Skeletal muscle tissue (tissue), 4 donors: ENCODE data around the gene SYNE4. TPM values are rescaled to one million over a fixed set of nuclear protein-coding genes. Genes with fewer than 3 reads are reported as not detected.

ENCODE experiments used
- H3K27ac ChIP-seq: one replicate; pipeline ENCODE4 v1.7.0; 2013; ENCODE audit warnings: mild to moderate bottlenecking, low read depth, low read length, inconsistent platforms
- H3K27me3 ChIP-seq, 3 donors: one replicate each; pipeline ENCODE4 v1.7.0; 2013; ENCODE audit warnings: low read length in 3 of 3; ENCODE audit not compliant: control insufficient read depth in 3 of 3, insufficient read depth in 3 of 3
- H3K36me3 ChIP-seq, 3 donors: one replicate each; pipeline ENCODE4 v1.7.0; 2013; ENCODE audit warnings: low read length in 3 of 3; ENCODE audit not compliant: control insufficient read depth in 3 of 3, insufficient read depth in 3 of 3
- H3K4me1 ChIP-seq, 3 donors: one replicate each; pipeline ENCODE4 v1.7.0; 2013; ENCODE audit warnings: low read length in 3 of 3, mild to moderate bottlenecking in 3 of 3; ENCODE audit not compliant: control insufficient read depth in 3 of 3, insufficient read depth in 3 of 3
- H3K4me3 ChIP-seq, 3 donors: one replicate each; pipeline ENCODE4 v1.7.0; 2013; ENCODE audit warnings: low read length in 3 of 3
- H3K9ac ChIP-seq, 3 donors: one replicate each; pipeline ENCODE4 v1.7.0; 2013; ENCODE audit warnings: low read length in 3 of 3, mild to moderate bottlenecking in 3 of 3, moderate library complexity in 2 of 3, low read depth in 1 of 3
- H3K9me3 ChIP-seq, 3 donors: one replicate each; pipeline ENCODE4 v1.7.0; 2013; ENCODE audit warnings: low read length in 3 of 3; ENCODE audit not compliant: control insufficient read depth in 3 of 3
- total RNA-seq: library from RNA; depleted of rRNA; stranded (reverse); fragments of >200 nt; gene quantifications from one replicate; pipeline ENCODE4 v1.2.3, GENCODE V29; 2014
- donor health status: Osteomylitis.

Gene SYNE4
- total RNA-seq, 1 donor from 2014 or later, result not detected

DNA sequence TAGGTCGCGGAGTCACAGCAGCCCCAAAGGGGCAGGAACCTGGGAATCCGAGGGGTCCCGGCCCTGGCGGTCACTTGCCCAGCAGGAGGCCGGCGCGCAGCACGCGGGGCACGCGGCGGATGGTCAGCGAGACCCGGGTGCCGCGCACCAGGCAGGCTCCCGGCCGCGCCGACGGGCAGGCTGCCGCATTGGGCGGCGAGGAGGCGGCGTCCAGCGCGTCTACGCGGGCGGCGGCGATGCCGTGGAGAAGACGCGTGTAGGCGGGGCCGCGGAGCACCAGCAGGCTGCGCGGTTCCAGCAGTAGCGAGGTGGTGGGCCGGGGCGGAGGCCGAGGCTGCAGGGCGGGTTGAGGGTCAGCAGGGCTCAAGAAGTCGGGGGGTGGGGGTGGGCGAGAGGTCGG, 607 bp upstream of the SYNE4 start:
- Histone ChIP-seq H3K27me3 (peaks cover 0 to 12% (median 10%) of the 10 kb centered on the region in 3 donors), H3K36me3 (peaks cover 0 to 3% (median 0%) of the 10 kb centered on the region in 3 donors), H3K27ac (no peak overlapping the region), H3K9me3 (no peaks in the 10 kb centered on the region), H3K9ac (peak overlapping the region in 1 of 3 donors; percentile 64), H3K4me3 (peak overlapping the region; percentile 35 to 50 (median 49)), H3K4me1 (peaks cover 18 to 22% (median 20%) of the 10 kb centered on the region in 3 donors)

- Histone ChIP-seq H3K4me3 (no peak overlapping the region), H3K9me3 (no peaks in the 10 kb centered on the region), H3K27ac (no peak overlapping the region), H3K36me3 (peaks cover 0 to 4% (median 3%) of the 10 kb centered on the region in 3 donors), H3K9ac (no peak overlapping the region), H3K4me1 (peaks cover 11% of the 10 kb centered on the region in 3 donors), H3K27me3 (peaks cover 0 to 12% (median 10%) of the 10 kb centered on the region in 3 donors)
Observed at GRCh38 chr19:36006955-36007354, 1.7 kb downstream of the SYNE4 start.

DNA sequence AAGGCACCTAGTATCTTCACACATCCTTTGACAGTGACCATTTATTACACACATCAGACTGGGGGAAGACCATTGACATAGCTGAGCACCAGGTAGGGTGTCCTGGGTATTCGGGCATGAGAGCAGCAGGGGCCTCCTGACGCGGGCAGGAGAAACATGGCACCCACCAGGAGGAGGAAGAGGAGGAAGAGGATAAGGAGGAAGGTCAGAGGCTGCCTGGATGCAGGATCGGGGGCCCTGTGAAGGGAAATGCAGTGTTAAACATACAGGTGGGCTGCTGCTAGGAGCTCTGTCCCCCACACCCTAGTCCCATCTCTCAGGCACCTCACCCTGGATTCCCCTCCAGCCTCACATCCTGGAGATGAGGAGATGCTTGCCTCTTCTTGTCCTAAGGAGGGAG, 5.3 kb downstream of the SYNE4 start:
- H3K4me1 ChIP-seq, result peaks cover 2 to 6% (median 2%) of the 10 kb centered on the region in 3 donors
- no peaks in the 10 kb centered on the region for H3K27me3 ChIP-seq
- H3K36me3 ChIP-seq, result peaks cover 4 to 9% (median 7%) of the 10 kb centered on the region in 3 donors
- H3K4me3 ChIP-seq, result no peak overlapping the region
- no peak overlapping the region for H3K27ac ChIP-seq
- H3K9ac ChIP-seq, result no peak overlapping the region
- H3K9me3 ChIP-seq, result no peaks in the 10 kb centered on the region

- Histone ChIP-seq H3K9me3 (no peaks in the 10 kb centered on the region), H3K36me3 (peaks cover 4 to 11% (median 10%) of the 10 kb centered on the region in 3 donors), H3K27ac (no peak overlapping the region), H3K9ac (no peak overlapping the region), H3K4me3 (no peak overlapping the region), H3K27me3 (no peaks in the 10 kb centered on the region), H3K4me1 (peaks cover 4 to 10% (median 5%) of the 10 kb centered on the region in 3 donors)
Observed at GRCh38 chr19:36001605-36002004, 7.0 kb downstream of the SYNE4 start.

DNA sequence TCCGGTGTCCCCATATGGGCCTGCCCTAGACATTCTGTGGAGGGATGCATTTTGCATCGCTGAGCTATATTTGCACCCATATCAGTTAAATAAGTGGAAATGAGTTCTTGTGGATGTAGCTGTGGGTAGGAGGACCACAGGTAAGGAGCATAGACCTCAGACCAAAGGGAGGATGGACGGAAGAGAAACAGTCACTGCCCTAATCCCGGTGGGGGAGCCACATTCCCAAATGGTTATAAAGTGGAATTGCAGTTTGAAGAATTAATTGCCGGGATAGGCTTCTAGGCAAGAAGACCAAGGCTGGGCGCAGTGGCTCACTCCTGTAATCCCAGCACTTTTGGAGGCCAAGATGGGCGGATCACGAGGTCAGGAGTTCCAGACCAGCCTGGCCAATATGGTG, 11.8 kb downstream of the SYNE4 start:
- H3K9ac ChIP-seq, result peak overlapping the region; percentile 25 to 92 (median 92)
- no peaks in the 10 kb centered on the region for H3K9me3 ChIP-seq
- H3K36me3 ChIP-seq, result peaks cover 0 to 11% (median 7%) of the 10 kb centered on the region in 3 donors
- no peaks in the 10 kb centered on the region for H3K27me3 ChIP-seq
- H3K4me3 ChIP-seq, result peak overlapping the region in 1 of 3 donors; percentile 93
- peaks cover 20 to 31% (median 22%) of the 10 kb centered on the region in 3 donors for H3K4me1 ChIP-seq
- H3K27ac ChIP-seq, result peak overlapping the region; percentile 70

DNA sequence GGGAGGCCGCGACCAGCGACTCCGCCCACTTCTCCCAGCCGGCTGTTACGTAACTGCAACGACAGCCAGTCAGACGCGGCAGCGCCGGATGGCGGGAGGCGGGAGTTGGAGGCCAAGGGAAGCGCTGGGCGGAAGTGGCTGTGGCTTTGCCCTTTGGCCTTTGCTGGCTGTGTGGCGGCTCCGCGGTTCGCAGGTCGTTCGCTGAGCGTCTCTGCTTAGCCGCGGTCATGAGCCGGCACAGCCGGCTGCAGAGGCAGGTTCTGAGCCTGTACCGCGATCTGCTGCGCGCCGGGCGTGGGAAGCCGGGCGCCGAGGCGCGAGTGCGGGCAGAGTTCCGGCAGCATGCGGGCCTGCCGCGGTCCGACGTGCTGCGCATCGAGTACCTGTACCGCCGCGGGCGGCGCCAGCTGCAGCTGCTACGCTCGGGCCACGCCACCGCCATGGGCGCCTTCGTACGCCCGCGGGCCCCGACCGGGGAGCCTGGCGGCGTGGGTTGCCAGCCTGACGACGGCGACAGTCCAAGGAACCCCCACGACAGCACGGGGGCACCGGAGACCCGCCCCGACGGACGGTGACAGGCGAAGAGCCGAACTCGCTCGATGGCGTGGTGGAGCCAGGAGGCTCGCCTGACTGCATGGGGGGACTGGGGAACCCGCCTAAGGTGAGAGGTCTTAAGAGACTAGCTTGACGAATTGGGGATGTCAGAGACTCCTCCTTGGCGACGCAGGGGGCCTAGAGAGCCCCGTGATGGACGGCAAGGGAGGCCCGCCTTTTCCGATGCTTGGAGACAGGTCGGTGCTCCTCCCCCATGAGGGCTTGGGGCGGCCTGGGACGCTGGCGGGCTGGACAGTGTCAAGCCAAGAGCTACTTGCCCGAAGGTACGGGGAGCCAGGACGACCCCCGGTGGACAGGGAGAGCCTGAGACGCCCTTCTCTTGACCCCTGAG, 13.3 kb downstream of the SYNE4 start, which contains the start of gene SDHAF1:
Gene SDHAF1, plus strand, starts transcription at position 141 of the 946 bp plus-strand sequence. Its CDS starts 87 bp downstream, at position 228.
- Histone ChIP-seq H3K9ac (peak within 1 kb of the TSS; percentile 92 to 95 (median 92)), H3K27ac (peak within 1 kb of the TSS; percentile 70), H3K9me3 (no peaks in the 10 kb centered on the region), H3K4me3 (peak within 1 kb of the TSS; percentile 93 to 96 (median 95)), H3K36me3 (peaks cover 0 to 11% (median 1%) of the 10 kb centered on the region in 3 donors), H3K4me1 (peaks cover 20 to 31% (median 22%) of the 10 kb centered on the region in 3 donors), H3K27me3 (no peaks in the 10 kb centered on the region)

DNA sequence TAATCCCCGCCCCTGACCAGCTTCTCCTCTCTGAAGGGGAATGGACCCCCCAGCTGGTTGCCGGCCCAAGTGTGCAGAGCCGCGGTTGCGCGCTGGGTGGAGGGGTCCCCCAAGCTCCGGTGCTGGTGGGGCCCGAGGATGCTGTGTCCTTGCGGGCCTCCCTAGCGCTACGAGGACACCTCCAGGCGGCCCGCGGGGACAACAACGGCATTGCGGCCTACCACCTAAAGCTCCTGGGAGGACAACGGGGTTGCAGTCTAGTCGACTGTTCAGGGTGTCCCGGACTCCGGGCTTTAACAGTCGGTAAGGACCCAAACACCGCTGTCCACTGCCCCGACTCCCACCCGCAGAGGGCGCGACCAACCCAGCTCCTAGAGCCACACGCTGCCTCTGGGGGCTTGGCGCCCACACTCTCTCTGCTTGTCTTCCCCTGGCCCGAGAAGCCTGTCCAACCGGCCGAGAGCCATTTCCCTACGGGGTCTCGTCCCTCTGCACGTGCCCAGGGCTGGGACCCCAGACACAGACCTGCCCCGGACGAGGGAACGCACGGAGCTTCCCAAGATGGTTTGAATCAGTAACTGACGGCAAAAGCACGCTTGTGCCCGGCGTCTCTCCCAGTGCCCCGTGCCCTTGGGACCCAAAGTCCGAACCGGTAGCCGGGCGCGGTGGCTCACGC, 14.6 kb downstream of the SYNE4 start:
- H3K27ac ChIP-seq, result no peak overlapping the region

DNA sequence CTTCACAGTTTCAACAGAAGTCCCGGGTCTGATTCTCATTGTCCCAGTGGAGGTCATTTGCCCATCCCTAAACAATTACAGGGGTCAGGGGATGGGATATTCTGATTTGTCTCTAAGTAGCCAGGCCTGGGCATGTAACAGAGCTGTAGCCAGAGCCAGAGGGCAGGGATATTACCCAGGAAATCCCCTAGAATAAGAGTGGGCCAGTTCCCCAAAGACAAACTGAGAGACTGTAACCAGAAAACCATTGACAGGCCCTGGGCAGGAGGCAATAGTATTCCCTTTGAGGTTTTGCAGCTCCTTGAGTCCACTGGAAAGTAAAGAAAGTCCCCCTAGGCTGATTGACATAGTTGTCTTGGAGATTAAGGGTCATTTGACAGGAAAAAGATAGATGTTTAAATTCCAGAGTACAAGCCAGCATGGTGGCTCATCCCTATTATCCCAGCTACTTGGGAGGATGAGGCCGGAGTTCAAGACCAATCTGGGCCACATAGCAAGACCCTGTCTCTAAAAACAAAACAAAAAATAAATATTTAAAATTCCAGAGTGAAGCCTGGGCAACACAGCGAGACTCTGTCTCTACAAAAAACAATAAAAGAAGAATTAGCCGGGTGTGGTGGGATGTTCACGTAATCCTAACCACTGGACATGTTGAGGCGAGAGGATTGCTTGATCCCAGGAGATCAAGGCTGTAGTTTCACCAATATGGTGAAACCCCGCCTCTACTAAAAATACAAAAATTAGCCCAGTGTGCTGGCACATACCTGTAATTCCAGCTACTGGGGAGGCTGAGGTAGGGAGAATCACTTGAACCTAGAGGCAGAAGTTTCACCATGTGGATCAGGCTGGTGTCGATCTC, 15.5 kb downstream of the SYNE4 start:
- Histone ChIP-seq H3K4me1 (peaks cover 18 to 25% (median 21%) of the 10 kb centered on the region in 3 donors), H3K36me3 (peaks cover 0 to 2% (median 1%) of the 10 kb centered on the region in 3 donors), H3K9ac (no peak overlapping the region), H3K9me3 (no peaks in the 10 kb centered on the region), H3K27ac (no peak overlapping the region), H3K4me3 (no peak overlapping the region), H3K27me3 (peaks cover 0 to 12% (median 6%) of the 10 kb centered on the region in 3 donors)

More for the DNA sequence above, 14.6 kb downstream of the SYNE4 start:
- H3K27me3 ChIP-seq, result peaks cover 0 to 4% (median 0%) of the 10 kb centered on the region in 3 donors
- H3K9ac ChIP-seq, result peak overlapping the region; percentile 61 to 95 (median 92)
- H3K36me3 ChIP-seq, result peaks cover 0 to 10% (median 1%) of the 10 kb centered on the region in 3 donors
- H3K9me3 ChIP-seq, result no peaks in the 10 kb centered on the region
- H3K4me1 ChIP-seq, result peaks cover 20 to 28% (median 21%) of the 10 kb centered on the region in 3 donors
- peak overlapping the region; percentile 93 to 96 (median 95) for H3K4me3 ChIP-seq
